Keratinocyte (primary cell): Measurements from ENCODE around the gene KLHL22. TPM values are rescaled to one million over a fixed set of nuclear protein-coding genes. Genes with fewer than 3 reads are reported as not detected.

ENCODE experiments used
- DNase-seq: peaks from one replicate; pipeline ENCODE4 v3.0.0-alpha.2; 2011; ENCODE audit warnings: low read depth, missing footprints, low spot score
- FAIRE-seq: peaks from 2 replicates; lab custom pipeline; 2011; peaks lifted over from hg19 to GRCh38; lab: Jason Lieb, UNC
- H2AFZ ChIP-seq: 2 replicates; pipeline ENCODE4 v1.6.0; 2012; ENCODE audit warnings: low read length, control low read depth, inconsistent platforms; ENCODE audit not compliant: control insufficient read depth
- H3K27ac ChIP-seq: 2 replicates; pipeline ENCODE4 v1.5.1; 2011; ENCODE audit warnings: low read length; ENCODE audit not compliant: control insufficient read depth, insufficient read depth
- H3K27me3 ChIP-seq: 3 replicates; pipeline ENCODE4 v1.6.0; 2011; ENCODE audit warnings: low read length; ENCODE audit not compliant: control insufficient read depth, insufficient read depth; ENCODE audit errors: extremely low read depth
- H3K36me3 ChIP-seq, 2 experiments: 2 replicates in 1 of 2; 3 replicates in 1 of 2; pipeline ENCODE4 v1.5.1; 2011; ENCODE audit warnings: low read length in 2 of 2, mild to moderate bottlenecking in 1 of 2; ENCODE audit not compliant: control insufficient read depth in 2 of 2, insufficient read depth in 2 of 2; ENCODE audit errors: extremely low read depth in 1 of 2
- H3K4me1 ChIP-seq: 3 replicates; pipeline ENCODE4 v1.5.1; 2011; ENCODE audit warnings: low read length; ENCODE audit not compliant: control insufficient read depth, insufficient read depth; ENCODE audit errors: extremely low read depth
- H3K4me2 ChIP-seq: 3 replicates; pipeline ENCODE4 v1.6.0; 2011; ENCODE audit warnings: low read depth, low read length; ENCODE audit not compliant: control insufficient read depth, insufficient read depth; ENCODE audit errors: extremely low read depth
- H3K4me3 ChIP-seq, 3 experiments: fragments of 200-600 bp in 1 of 3; sonication (generic) in 1 of 3; 2 replicates in 2 of 3; 3 replicates in 1 of 3; pipeline ENCODE4 v1.5.1; 2011 to 2016; ENCODE audit warnings: low read length in 3 of 3, mild to moderate bottlenecking in 3 of 3, control low read depth in 2 of 3, inconsistent platforms in 1 of 3, low read depth in 1 of 3, mixed read lengths in 1 of 3, mixed run types in 1 of 3, moderate library complexity in 1 of 3; ENCODE audit not compliant: control insufficient read depth in 2 of 3, insufficient read depth in 2 of 3; ENCODE audit errors: extremely low read depth in 1 of 3
- H3K79me2 ChIP-seq: 2 replicates; pipeline ENCODE4 v1.6.0; 2012; ENCODE audit warnings: low read length; ENCODE audit not compliant: control insufficient read depth, insufficient read depth
- H3K9ac ChIP-seq: 3 replicates; pipeline ENCODE4 v1.6.0; 2011; ENCODE audit warnings: low read length; ENCODE audit not compliant: control insufficient read depth, insufficient read depth; ENCODE audit errors: extremely low read depth
- H3K9me1 ChIP-seq: 3 replicates; pipeline ENCODE4 v1.6.0; 2011; ENCODE audit warnings: low read length; ENCODE audit not compliant: control insufficient read depth, insufficient read depth; ENCODE audit errors: extremely low read depth
- H3K9me3 ChIP-seq: 2 replicates; pipeline ENCODE4 v1.5.1; 2012; ENCODE audit warnings: low read depth, low read length; ENCODE audit not compliant: control insufficient read depth
- H4K20me1 ChIP-seq: 3 replicates; pipeline ENCODE4 v1.6.0; 2011; ENCODE audit warnings: low read length; ENCODE audit not compliant: control insufficient read depth, insufficient read depth; ENCODE audit errors: extremely low read depth
- CTCF ChIP-seq, 3 experiments: IDR thresholded peaks in 1 of 3; conservative IDR thresholded peaks in 1 of 3; optimal IDR thresholded peaks in 1 of 3; 2 replicates in 2 of 3; 3 replicates in 1 of 3; pipeline versions ENCODE3 to v1.5.1; 2011; ENCODE audit warnings: low read length in 3 of 3, mild to moderate bottlenecking in 3 of 3, moderate library complexity in 2 of 3, control low read depth in 1 of 3, inconsistent platforms in 1 of 3; ENCODE audit not compliant: insufficient read depth in 2 of 3; ENCODE audit errors: extremely low read depth in 1 of 3
- EZH2 ChIP-seq: IDR thresholded peaks from one replicate; pipeline ENCODE4 v1.6.1; 2012; ENCODE audit warnings: inconsistent platforms, mild to moderate bottlenecking, low read length, moderate library complexity
- dilution Hi-C: fragments of 300-500 bp; cut with MboI; formaldehyde crosslinking; loops from one replicate; pipeline ENCODE4 v1.7.0; 2020; ENCODE audit warnings: low sequenced_read_pairs; ENCODE audit not compliant: extremely low pct_ligation_motif_present
- polyA plus RNA-seq, 5 experiments: library from polyadenylated mRNA; depleted of rRNA in 3 of 5; stranded (reverse) in 3 of 5; stranded (forward) in 1 of 5; unstranded in 1 of 5; fragments of >200 nt; gene quantifications; 1 replicate in 1 of 5; 2 replicates in 3 of 5; 3 replicates in 1 of 5; pipeline versions ENCODE4 v1.2.1 to v1.2.3, GENCODE V29; 2011 to 2012; ENCODE audit warnings: missing spikeins in 2 of 5, low read depth in 1 of 5, low replicate concordance in 1 of 5

The KLHL22 gene
- polyA plus RNA-seq, 1 donor (not counting 4 experiments of a cell fraction or from before 2014, with no cell fraction given): 9.3 TPM

DNA sequence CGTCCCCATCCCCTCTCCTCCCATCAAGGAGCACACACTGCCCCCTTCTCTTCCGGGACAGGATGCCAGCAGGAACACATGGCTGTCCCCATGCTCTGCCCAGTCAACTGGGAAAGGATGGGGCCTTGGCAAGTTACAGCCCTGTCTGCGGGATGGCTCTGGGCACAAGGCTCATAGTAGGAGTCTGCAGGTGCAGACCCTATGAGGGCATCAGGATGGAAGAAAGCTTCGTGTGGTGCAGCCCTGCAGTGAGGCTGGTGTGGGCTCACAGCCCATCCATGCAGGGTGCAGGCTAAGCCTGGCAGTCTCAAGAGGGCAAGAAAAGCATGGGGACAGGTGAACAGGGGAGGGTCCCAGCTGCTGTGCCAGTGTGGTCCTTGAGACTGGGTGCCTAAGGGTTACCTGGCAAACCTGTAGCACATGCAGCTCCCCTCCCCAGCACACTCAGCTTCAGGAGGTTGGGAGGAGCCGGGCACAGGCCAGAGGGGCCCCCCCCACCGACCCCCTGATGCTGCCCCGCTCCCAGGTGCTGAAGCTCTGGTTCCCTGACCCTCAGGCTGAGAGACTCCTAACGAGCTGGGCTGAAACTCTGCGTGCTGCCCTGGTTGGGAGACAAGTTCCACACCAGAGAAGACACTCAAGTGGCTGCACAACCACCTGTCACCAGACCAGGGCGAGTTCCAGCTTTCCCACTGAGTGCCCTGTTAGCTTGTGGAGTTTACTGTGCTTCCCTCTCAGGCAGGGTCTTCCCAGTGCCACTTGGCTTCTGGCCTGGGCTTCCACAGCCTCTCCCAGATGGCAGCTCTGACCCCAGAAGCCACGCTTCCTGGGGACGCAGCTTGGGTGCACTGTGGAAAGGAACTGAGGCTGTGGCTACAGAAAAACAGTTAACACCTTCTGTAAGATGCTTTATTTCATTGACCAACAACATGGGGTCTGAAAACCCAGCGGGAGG, 54.7 kb downstream of the KLHL22 start:
- TF ChIP-seq CTCF (optimal IDR thresholded peaks at IDR 0.05 in 1 of 3, IDR thresholded peaks at IDR 0.05 in 1 of 3, conservative IDR thresholded peaks at IDR 0.05 in 1 of 3; ENCODE audit: extremely low read depth in 1 of 3, insufficient read depth in 2 of 3, low read length in 3 of 3): no peak
- TF ChIP-seq EZH2: no peak
- H3K27ac ChIP-seq: no peak overlapping the region

GRCh38 chr22:20439928-20440575, 55.5 kb downstream of the KLHL22 start:
- DNase-seq: no peak
- H3K36me3 ChIP-seq: peaks cover 0 to 4% of the 10 kb centered on the region in 2 experiments
- H4K20me1 ChIP-seq: peaks cover 4% of the 10 kb centered on the region
- H3K9me1 ChIP-seq: no peaks in the 10 kb centered on the region
- H3K9me3 ChIP-seq: no peaks in the 10 kb centered on the region
- H3K4me2 ChIP-seq: no peak overlapping the region
- TF ChIP-seq EZH2: no peak
- no peak for TF ChIP-seq CTCF (optimal IDR thresholded peaks at IDR 0.05 in 1 of 3, IDR thresholded peaks at IDR 0.05 in 1 of 3, conservative IDR thresholded peaks at IDR 0.05 in 1 of 3; ENCODE audit: extremely low read depth in 1 of 3, insufficient read depth in 2 of 3, low read length in 3 of 3)
- H3K4me1 ChIP-seq: peaks cover 9% of the 10 kb centered on the region
- H2AFZ ChIP-seq: no peak overlapping the region
- no peaks in the 10 kb centered on the region for H3K79me2 ChIP-seq
- dilution Hi-C loops: no loop called here
- H3K27ac ChIP-seq: no peak overlapping the region
- peaks cover 42% of the 10 kb centered on the region for H3K27me3 ChIP-seq
- no peak overlapping the region for H3K9ac ChIP-seq
- no peak for FAIRE-seq
- H3K4me3 ChIP-seq: no peak overlapping the region

More for the DNA sequence above, 54.7 kb downstream of the KLHL22 start:
- H4K20me1 ChIP-seq: peaks cover 4% of the 10 kb centered on the region
- no peak overlapping the region for H3K4me2 ChIP-seq
- H3K9ac ChIP-seq: no peak overlapping the region
- no peak overlapping the region for H2AFZ ChIP-seq
- no peak for DNase-seq
- dilution Hi-C loops: no loop called here
- H3K4me1 ChIP-seq: peaks cover 9% of the 10 kb centered on the region
- no peaks in the 10 kb centered on the region for H3K79me2 ChIP-seq
- H3K4me3 ChIP-seq: no peak overlapping the region
- H3K9me3 ChIP-seq: no peaks in the 10 kb centered on the region
- FAIRE-seq: no peak
- peaks cover 0 to 4% of the 10 kb centered on the region in 2 experiments for H3K36me3 ChIP-seq
- peaks cover 33% of the 10 kb centered on the region for H3K27me3 ChIP-seq
- no peaks in the 10 kb centered on the region for H3K9me1 ChIP-seq
